GM23338 (cell line): ENCODE measurements around the gene MAD1L1. TPM values are rescaled to one million over a fixed set of nuclear protein-coding genes. Genes with fewer than 3 reads are reported as not detected.

Source experiments
- ATAC-seq: fragments of 200-7000 bp; cut with Tn5 transposase; 3 replicates; pipeline ENCODE4 v1.9.1; 2020
- DNase-seq: peaks from one replicate; pipeline ENCODE4 v3.0.0-alpha.2; 2015; ENCODE audit warnings: low spot score
- H2AFZ ChIP-seq: fragments of 200-600 bp; sonication (generic); 2 replicates; pipeline ENCODE4 v1.8.0; 2016; ENCODE audit warnings: antibody characterized with exemption, mild to moderate bottlenecking, moderate library complexity
- H3F3A ChIP-seq: fragments of 200-600 bp; sonication (generic); replicated peaks from 2 replicates; pipeline ENCODE4 v1.8.0; 2017; ENCODE audit warnings: antibody characterized with exemption, mixed run types, low read depth
- H3K27ac ChIP-seq: fragments of 200-600 bp; sonication (generic); 2 replicates; pipeline ENCODE4 v1.6.1; 2016; ENCODE audit warnings: low read depth
- H3K27me3 ChIP-seq: fragments of 200-600 bp; sonication (generic); 2 replicates; pipeline ENCODE4 v1.8.0; 2016; ENCODE audit warnings: mild to moderate bottlenecking, mixed run types, moderate library complexity; ENCODE audit not compliant: insufficient read depth
- H3K36me3 ChIP-seq: fragments of 200-600 bp; sonication (generic); 2 replicates; pipeline ENCODE4 v1.8.0; 2016; ENCODE audit warnings: mild to moderate bottlenecking; ENCODE audit not compliant: insufficient read depth
- H3K4me1 ChIP-seq: fragments of 200-600 bp; sonication (generic); 2 replicates; pipeline ENCODE4 v1.8.0; 2016; ENCODE audit warnings: mild to moderate bottlenecking, moderate library complexity; ENCODE audit not compliant: insufficient read depth
- H3K4me2 ChIP-seq: fragments of 200-600 bp; sonication (generic); 2 replicates; pipeline ENCODE4 v1.7.1; 2017; ENCODE audit warnings: mixed run types
- H3K4me3 ChIP-seq: fragments of 200-600 bp; sonication (generic); 2 replicates; pipeline ENCODE4 v1.6.1; 2016; ENCODE audit warnings: mixed run types
- H3K79me2 ChIP-seq: fragments of 200-600 bp; sonication (generic); replicated peaks from 2 replicates; pipeline ENCODE4 v1.8.0; 2017; ENCODE audit warnings: mild to moderate bottlenecking; ENCODE audit not compliant: insufficient read depth
- H3K9me2 ChIP-seq: fragments of 200-600 bp; sonication (generic); 2 replicates; pipeline ENCODE4 v1.8.0; 2017; ENCODE audit not compliant: insufficient read depth
- H4K20me1 ChIP-seq: fragments of 200-600 bp; sonication (generic); replicated peaks from 2 replicates; pipeline ENCODE4 v1.8.0; 2017; ENCODE audit warnings: mild to moderate bottlenecking; ENCODE audit not compliant: insufficient read depth
- H3K27ac Mint-ChIP-seq: 2 replicates; pipeline ENCODE4 v1.8.0; 2020; ENCODE audit warnings: inconsistent platforms, mild to moderate bottlenecking, moderate library complexity, mixed read lengths
- H3K27me3 Mint-ChIP-seq: 3 replicates; pipeline ENCODE4 v1.8.0; 2022; ENCODE audit warnings: low read depth, mild to moderate bottlenecking, moderate library complexity, mixed read lengths, inconsistent platforms; ENCODE audit not compliant: insufficient read depth, poor library complexity
- H3K36me3 Mint-ChIP-seq: 3 replicates; pipeline ENCODE4 v1.8.0; 2021; ENCODE audit warnings: low read depth, mild to moderate bottlenecking, inconsistent platforms, moderate library complexity, mixed read lengths
- H3K4me1 Mint-ChIP-seq: 3 replicates; pipeline ENCODE4 v1.8.0; 2020; ENCODE audit warnings: mild to moderate bottlenecking, inconsistent platforms, mixed read lengths
- H3K4me3 Mint-ChIP-seq: 3 replicates; pipeline ENCODE4 v1.8.0; 2021; ENCODE audit warnings: moderate library complexity, mild to moderate bottlenecking, inconsistent platforms, mixed read lengths
- H3K9me3 Mint-ChIP-seq: 3 replicates; pipeline ENCODE4 v1.8.0; 2020; ENCODE audit warnings: moderate library complexity, mild to moderate bottlenecking, inconsistent platforms, mixed read lengths
- CTCF ChIP-seq, 2 experiments: fragments of 200-600 bp in 1 of 2; sonication (generic) in 1 of 2; conservative IDR thresholded peaks; 2 replicates each; pipeline versions ENCODE4 v1.5.1 to v1.6.1; 2016 to 2017; ENCODE audit warnings: antibody characterized with exemption in 2 of 2, low read depth in 2 of 2, mild to moderate bottlenecking in 2 of 2, moderate library complexity in 1 of 2
- ETS1 ChIP-seq: IDR thresholded peaks from 2 replicates; pipeline ENCODE4 v1.6.1; 2016; ENCODE audit warnings: antibody characterized with exemption
- JUNB ChIP-seq: IDR thresholded peaks from one replicate; pipeline ENCODE4 v1.6.1; 2016; ENCODE audit warnings: antibody characterized with exemption; ENCODE audit not compliant: unreplicated experiment
- NANOG ChIP-seq: IDR thresholded peaks from 2 replicates; pipeline ENCODE4 v1.6.1; 2016; ENCODE audit warnings: antibody characterized with exemption, borderline replicate concordance
- REST ChIP-seq: IDR thresholded peaks from one replicate; pipeline ENCODE4 v1.6.1; 2018; ENCODE audit warnings: antibody characterized with exemption; ENCODE audit not compliant: unreplicated experiment
- polyA plus RNA-seq: library from polyadenylated mRNA; unstranded; fragments of >200 nt; fragmentation: Nextera tagmentation; extraction: Ambion mirVana; gene quantifications from 2 replicates; pipeline ENCODE4 v1.2.1, GENCODE V29; 2016
- total RNA-seq: library from RNA; depleted of rRNA; stranded (reverse); fragments of >200 nt; shearing (Covaris generic); gene quantifications from 2 replicates; pipeline ENCODE4 v1.2.3, GENCODE V29; 2014

Gene MAD1L1
- total and polyA plus RNA-seq, 2 experiments from 2014 or later = 40.3 to 59.3 TPM

GRCh38 chr7:2165239-2165609 is 67.5 kb downstream of the MAD1L1 start:
- peaks cover 7% of the 10 kb centered on the region for H3K4me1 ChIP-seq
- H2AFZ ChIP-seq = no peak overlapping the region
- no peaks in the 10 kb centered on the region for H3K36me3 ChIP-seq
- peaks cover 4% of the 10 kb centered on the region for H3K27me3 Mint-ChIP-seq
- no peak for DNase-seq
- H3K4me2 ChIP-seq = no peak overlapping the region
- H3K36me3 Mint-ChIP-seq = peaks cover 19% of the 10 kb centered on the region
- peaks cover 2% of the 10 kb centered on the region; the same call in 1 of the 3 replicates for H3K9me3 Mint-ChIP-seq
- no peak for ATAC-seq
- H3F3A ChIP-seq = no peaks in the 10 kb centered on the region
- no peak overlapping the region for H3K4me3 ChIP-seq
- no peaks in the 10 kb centered on the region for H3K27me3 ChIP-seq
- H3K9me2 ChIP-seq = no peaks in the 10 kb centered on the region
- H3K4me1 Mint-ChIP-seq = peaks cover 23% of the 10 kb centered on the region
- H3K79me2 ChIP-seq = 0 out of 2 replicates have a peak, but pooled peaks cover 3% of the 10 kb centered on the region
- TF ChIP-seq REST (no peak), NANOG (no peak)
- H4K20me1 ChIP-seq = 0 out of 2 replicates have a peak, but pooled peaks cover 3% of the 10 kb centered on the region
- H3K27ac ChIP-seq = no peak overlapping the region
- no peak overlapping the region for H3K4me3 Mint-ChIP-seq
- peak overlapping the region; percentile 54; the same call in 1 of the 2 replicates for H3K27ac Mint-ChIP-seq

GRCh38 chr7:2164646-2165045 is 68.1 kb downstream of the MAD1L1 start:
- 0 out of 2 replicates have a peak, but pooled peaks cover 3% of the 10 kb centered on the region for H4K20me1 ChIP-seq
- DNase-seq (no peak), ATAC-seq (no peak)
- no peaks in the 10 kb centered on the region for H3K27me3 ChIP-seq
- no peaks in the 10 kb centered on the region for H3F3A ChIP-seq
- no peaks in the 10 kb centered on the region for H3K36me3 ChIP-seq
- peaks cover 2% of the 10 kb centered on the region; the same call in 1 of the 3 replicates for H3K9me3 Mint-ChIP-seq
- peaks cover 12% of the 10 kb centered on the region for H3K4me1 ChIP-seq
- H2AFZ ChIP-seq = no peak overlapping the region
- H3K4me2 ChIP-seq = no peak overlapping the region
- H3K79me2 ChIP-seq = peaks cover 3% of the 10 kb centered on the region; the same call in 1 of the 2 replicates
- H3K27ac ChIP-seq = no peak overlapping the region
- no peak overlapping the region for H3K4me3 Mint-ChIP-seq
- no peak overlapping the region for H3K27ac Mint-ChIP-seq
- no peak overlapping the region for H3K4me3 ChIP-seq
- peaks cover 25% of the 10 kb centered on the region for H3K4me1 Mint-ChIP-seq
- no peaks in the 10 kb centered on the region for H3K9me2 ChIP-seq
- peaks cover 4% of the 10 kb centered on the region for H3K27me3 Mint-ChIP-seq
- TF ChIP-seq CTCF (conservative IDR thresholded peaks at IDR 0.05; ENCODE audit: low read depth in 2 of 2) (no peak), ETS1 (no peak), REST (no peak), JUNB (no peak)
- H3K36me3 Mint-ChIP-seq = peaks cover 19% of the 10 kb centered on the region
